Ramos (cell line): Measurements from ENCODE around the gene MEGF6.
"Not testable (repeated sequence)": the region's sequence is repeated elsewhere in the genome, so short reads cannot be mapped to it uniquely, and the experiment has no call there.

ENCODE experiments used
- in situ Hi-C: fragments of 300-500 bp; cut with MboI; formaldehyde crosslinking; loops from one replicate; pipeline ENCODE4 v1.14.3; 2022; ENCODE audit warnings: low sequenced_read_pairs; ENCODE audit not compliant: unreplicated experiment

Gene MEGF6

GRCh38 chr1:3598051-3598491 is 13.2 kb downstream of the MEGF6 start:
- in situ Hi-C loops = no loop called here

GRCh38 chr1:3597599-3597964 is 13.7 kb downstream of the MEGF6 start:
- in situ Hi-C loops = no loop called here

- in situ Hi-C loops = no loop called here
These were observed 14.4 kb downstream of the MEGF6 start for GRCh38 chr1:3596663-3597598.

GRCh38 chr1:3595949-3596348 is 15.4 kb downstream of the MEGF6 start:
- in situ Hi-C loops = no loop called here

- in situ Hi-C loops = no loop called here
These were observed 16.5 kb downstream of the MEGF6 start for GRCh38 chr1:3594706-3595377.

- in situ Hi-C loops = no loop called here
These were observed 17.6 kb downstream of the MEGF6 start for GRCh38 chr1:3593745-3594144.

- in situ Hi-C loops = no loop called here
These were observed 18.0 kb downstream of the MEGF6 start for GRCh38 chr1:3593334-3593733.

- in situ Hi-C loops = no loop called here
These were observed 20.1 kb downstream of the MEGF6 start for GRCh38 chr1:3590951-3591865.

GRCh38 chr1:3590139-3590763 is 21.1 kb downstream of the MEGF6 start:
- in situ Hi-C loops = no loop called here

- in situ Hi-C loops = no loop called here
These were observed 22.9 kb downstream of the MEGF6 start for GRCh38 chr1:3588395-3588794.

GRCh38 chr1:3586986-3587759 is 24.1 kb downstream of the MEGF6 start:
- in situ Hi-C loops = no loop called here

GRCh38 chr1:3585940-3586568 is 25.3 kb downstream of the MEGF6 start:
- in situ Hi-C loops = no loop called here

- in situ Hi-C loops = not testable (repeated sequence)
These were observed 25.9 kb downstream of the MEGF6 start for GRCh38 chr1:3585353-3585868.

- in situ Hi-C loops = no loop called here
These were observed 26.4 kb downstream of the MEGF6 start for GRCh38 chr1:3584915-3585314.

- in situ Hi-C loops = not testable (repeated sequence)
These were observed 27.6 kb downstream of the MEGF6 start for GRCh38 chr1:3583751-3584150.

GRCh38 chr1:3581296-3582036 is 29.8 kb downstream of the MEGF6 start:
- in situ Hi-C loops = no loop called here

- in situ Hi-C loops = no loop called here
These were observed 31.1 kb downstream of the MEGF6 start for GRCh38 chr1:3580231-3580630.

- in situ Hi-C loops = no loop called here
These were observed 31.7 kb downstream of the MEGF6 start for GRCh38 chr1:3579626-3580025.
